ENCODE data around the gene A4GALT. TPM values are rescaled to one million over a fixed set of nuclear protein-coding genes. Genes with fewer than 3 reads are reported as not detected.

The A4GALT gene
- total and polyA plus RNA-seq, 2 of the 13 experiments (the other 11 are each of a cell fraction or from before 2014, with no cell fraction given), result 0.09 to 1.1 TPM

GRCh38 chr22:42695294-42695693 lies 25.4 kb downstream of the A4GALT start:
- in situ Hi-C loops (cut with HindIII; ENCODE audit: extremely low pct_ligation_motif_present, low pct_unique_long_range_greater_than_20kb) (no loop called here), intact Hi-C loops (cut with micrococcal nuclease; ENCODE audit: unreplicated experiment) (no loop called here)
- ChIA-PET CTCF (ENCODE audit: low intra/inter-chr PET ratio, low total read pairs) (no interaction called here), POLR2A (no interaction called here)
- H4K20me1 ChIP-seq (ENCODE audit: insufficient read depth, low read length), result no peaks in the 10 kb centered on the region
- no peak for TF ChIP-seq ATF1 (CRISPR knock-in tag; IDR thresholded peaks at IDR 0.05)
- no peak for TF ChIP-seq CC2D1A (CRISPR knock-in tag; IDR thresholded peaks at IDR 0.05)
- no peak for TF ChIP-seq ZNF496 (CRISPR knock-in tag; IDR thresholded peaks at IDR 0.05; ENCODE audit: insufficient replicate concordance)
- no peak for TF ChIP-seq TFE3 (CRISPR knock-in tag; IDR thresholded peaks at IDR 0.05)
- TF ChIP-seq SRY (CRISPR knock-in tag; IDR thresholded peaks at IDR 0.05), result no peak
- FAIRE-seq (no peak), ATAC-seq (no peak), DNase-seq (ENCODE audit: low spot score) (no peak)
- no peak overlapping the region for H3K4me3 ChIP-seq (replicated peaks in 1 of 3; ENCODE audit: insufficient read depth in 1 of 3, low read depth in 2 of 3, low read length in 3 of 3)
- H2AFZ ChIP-seq (ENCODE audit: low read length), result no peak overlapping the region
- H3K4me1 ChIP-seq (ENCODE audit: insufficient read depth, low read length), result peaks cover 24% of the 10 kb centered on the region
- 69% methylated on average over 3 of the region's 10 CpGs for WGBS (ENCODE audit: low lambda C conversion rate)
- H3K9me3 ChIP-seq (ENCODE audit: low read length), result no peaks in the 10 kb centered on the region
- no TSS peak for BruUV-seq (replicated peaks)
- no peaks in the 10 kb centered on the region for H3K36me3 ChIP-seq (replicated peaks in 1 of 2; ENCODE audit: control insufficient read depth in 1 of 2, insufficient read depth in 2 of 2, low read length in 2 of 2)
- H3K27ac ChIP-seq (ENCODE audit: extremely low read length, insufficient read depth, low read length), result no peak overlapping the region
- no peak overlapping the region for H3K9ac ChIP-seq (ENCODE audit: insufficient read depth, low read depth, low read length)
- peaks cover 0 to 4% of the 10 kb centered on the region in 2 experiments; a peak in 3 of 5 replicates for H3K27me3 ChIP-seq (ENCODE audit: control insufficient read depth in 1 of 2, insufficient read depth in 2 of 2, low read length in 2 of 2)
- H3K4me2 ChIP-seq (ENCODE audit: low read depth, low read length), result no peak overlapping the region
- no peaks in the 10 kb centered on the region for H3K79me2 ChIP-seq (ENCODE audit: insufficient read depth, low read length)

GRCh38 chr22:42693763-42694683 lies 26.6 kb downstream of the A4GALT start:
- no peak overlapping the region for H3K4me3 ChIP-seq (replicated peaks in 1 of 3; ENCODE audit: insufficient read depth in 1 of 3, low read depth in 2 of 3, low read length in 3 of 3)
- H3K79me2 ChIP-seq (ENCODE audit: insufficient read depth, low read length), result no peaks in the 10 kb centered on the region
- H3K27ac ChIP-seq (ENCODE audit: extremely low read length, insufficient read depth, low read length), result no peak overlapping the region
- TF ChIP-seq ZNF782 (CRISPR knock-in tag; IDR thresholded peaks at IDR 0.05; ENCODE audit: borderline replicate concordance) (no peak), KDM4B (CRISPR knock-in tag; IDR thresholded peaks at IDR 0.05) (no peak), KDM5A (IDR thresholded peaks at IDR 0.05; ENCODE audit: borderline replicate concordance, low read length) (no peak), ZNF12 (CRISPR knock-in tag; IDR thresholded peaks at IDR 0.05) (no peak)
- WGBS (ENCODE audit: low lambda C conversion rate), result 69% methylated on average over 8 of the region's 25 CpGs
- DNase-seq (ENCODE audit: low spot score) (no peak), FAIRE-seq (no peak), ATAC-seq (no peak)
- H3K9ac ChIP-seq (ENCODE audit: insufficient read depth, low read depth, low read length), result no peak overlapping the region
- intact Hi-C loops (cut with micrococcal nuclease; ENCODE audit: unreplicated experiment), result no loop called here
- H3K4me1 ChIP-seq (ENCODE audit: insufficient read depth, low read length), result peaks cover 26% of the 10 kb centered on the region
- CTCF ChIA-PET (ENCODE audit: low intra/inter-chr PET ratio, low total read pairs), result no interaction called here
- no peak overlapping the region for H2AFZ ChIP-seq (ENCODE audit: low read length)
- H3K27me3 ChIP-seq (ENCODE audit: control insufficient read depth in 1 of 2, insufficient read depth in 2 of 2, low read length in 2 of 2), result peaks cover 0 to 4% of the 10 kb centered on the region in 2 experiments; a peak in 2 of 5 replicates
- H3K4me2 ChIP-seq (ENCODE audit: low read depth, low read length), result no peak overlapping the region
- H4K20me1 ChIP-seq (ENCODE audit: insufficient read depth, low read length), result no peaks in the 10 kb centered on the region
- in situ Hi-C loops (cut with HindIII; ENCODE audit: extremely low pct_ligation_motif_present, low pct_unique_long_range_greater_than_20kb), result no loop called here
- POLR2A ChIA-PET, result no interaction called here
- H3K36me3 ChIP-seq (replicated peaks in 1 of 2; ENCODE audit: control insufficient read depth in 1 of 2, insufficient read depth in 2 of 2, low read length in 2 of 2), result no peaks in the 10 kb centered on the region
- no peaks in the 10 kb centered on the region for H3K9me3 ChIP-seq (ENCODE audit: low read length)
- BruUV-seq (replicated peaks), result no TSS peak

Measured in HepG2 (cell line).